GM12874 (cell line): Measurements from ENCODE around the gene MAMDC2.

Source experiments
- TF ChIP-seq, protein P1 (sequence below): IDR thresholded peaks from 2 replicates; pipeline ENCODE4 v1.5.1; 2011; ENCODE audit warnings: low read depth, mild to moderate bottlenecking, control low read depth, low read length, moderate library complexity; ENCODE audit not compliant: insufficient read depth

The MAMDC2 gene

DNA sequence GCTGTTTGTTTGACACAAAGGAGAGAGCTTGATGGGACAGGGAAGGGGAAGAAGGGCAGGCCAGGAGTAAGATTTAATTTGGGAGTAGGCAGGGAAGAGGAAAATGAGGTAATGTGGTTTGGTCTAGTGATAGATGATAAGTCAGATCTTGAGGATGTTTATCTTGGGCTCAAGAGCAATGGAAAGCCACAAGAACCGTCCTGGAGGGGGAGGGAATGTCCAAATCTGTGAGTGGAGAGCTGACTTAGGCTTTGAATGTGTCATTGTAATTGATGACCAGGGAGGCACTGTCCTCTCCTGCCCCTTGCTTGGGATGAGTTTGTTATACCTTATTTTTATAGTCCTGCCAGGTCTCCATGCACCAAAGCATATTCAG is 37.5 kb downstream of the MAMDC2 start:
- TF ChIP-seq, protein P1, sequence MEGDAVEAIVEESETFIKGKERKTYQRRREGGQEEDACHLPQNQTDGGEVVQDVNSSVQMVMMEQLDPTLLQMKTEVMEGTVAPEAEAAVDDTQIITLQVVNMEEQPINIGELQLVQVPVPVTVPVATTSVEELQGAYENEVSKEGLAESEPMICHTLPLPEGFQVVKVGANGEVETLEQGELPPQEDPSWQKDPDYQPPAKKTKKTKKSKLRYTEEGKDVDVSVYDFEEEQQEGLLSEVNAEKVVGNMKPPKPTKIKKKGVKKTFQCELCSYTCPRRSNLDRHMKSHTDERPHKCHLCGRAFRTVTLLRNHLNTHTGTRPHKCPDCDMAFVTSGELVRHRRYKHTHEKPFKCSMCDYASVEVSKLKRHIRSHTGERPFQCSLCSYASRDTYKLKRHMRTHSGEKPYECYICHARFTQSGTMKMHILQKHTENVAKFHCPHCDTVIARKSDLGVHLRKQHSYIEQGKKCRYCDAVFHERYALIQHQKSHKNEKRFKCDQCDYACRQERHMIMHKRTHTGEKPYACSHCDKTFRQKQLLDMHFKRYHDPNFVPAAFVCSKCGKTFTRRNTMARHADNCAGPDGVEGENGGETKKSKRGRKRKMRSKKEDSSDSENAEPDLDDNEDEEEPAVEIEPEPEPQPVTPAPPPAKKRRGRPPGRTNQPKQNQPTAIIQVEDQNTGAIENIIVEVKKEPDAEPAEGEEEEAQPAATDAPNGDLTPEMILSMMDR = no peak

DNA sequence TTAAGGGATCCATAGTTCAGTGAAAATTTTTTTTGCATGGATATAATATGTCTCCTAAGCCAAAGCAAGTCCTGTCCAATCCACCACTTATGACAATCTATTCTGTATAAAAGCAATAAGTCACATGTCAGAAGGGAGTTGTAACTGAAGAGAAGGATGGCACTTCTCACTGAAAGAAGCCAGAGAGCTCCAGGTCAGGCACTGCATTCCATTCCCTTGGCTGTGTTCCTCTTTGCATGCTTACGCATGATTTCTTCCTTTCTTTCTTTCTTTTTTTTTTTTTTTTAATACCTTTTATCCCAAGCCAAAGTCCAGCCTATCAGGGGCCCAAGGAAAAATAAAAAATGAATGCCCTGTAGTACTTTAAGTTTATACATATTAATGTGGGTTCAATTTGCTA is 39.8 kb downstream of the MAMDC2 start:
- TF ChIP-seq, protein P1 = no peak

DNA sequence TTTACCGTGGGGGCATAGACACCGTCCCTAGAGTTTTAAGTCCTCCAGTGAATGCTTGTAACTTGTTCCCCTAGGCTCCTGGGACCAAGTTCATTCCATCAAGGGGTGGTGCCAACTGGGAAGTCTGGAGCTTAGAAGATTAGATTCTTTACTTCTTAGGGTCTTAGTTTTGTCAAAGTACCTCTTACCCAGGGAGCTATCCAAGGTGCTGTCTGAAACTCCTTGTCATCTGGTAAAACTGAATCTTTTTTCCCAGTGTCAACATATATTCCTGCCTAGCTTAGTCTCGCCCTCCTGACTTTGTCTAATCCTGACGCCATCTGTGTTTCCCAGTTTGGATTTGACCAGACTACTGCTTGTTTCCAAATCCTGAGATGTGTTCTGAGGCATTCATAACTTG is 41.6 kb downstream of the MAMDC2 start:
- TF ChIP-seq, protein P1 = no peak

DNA sequence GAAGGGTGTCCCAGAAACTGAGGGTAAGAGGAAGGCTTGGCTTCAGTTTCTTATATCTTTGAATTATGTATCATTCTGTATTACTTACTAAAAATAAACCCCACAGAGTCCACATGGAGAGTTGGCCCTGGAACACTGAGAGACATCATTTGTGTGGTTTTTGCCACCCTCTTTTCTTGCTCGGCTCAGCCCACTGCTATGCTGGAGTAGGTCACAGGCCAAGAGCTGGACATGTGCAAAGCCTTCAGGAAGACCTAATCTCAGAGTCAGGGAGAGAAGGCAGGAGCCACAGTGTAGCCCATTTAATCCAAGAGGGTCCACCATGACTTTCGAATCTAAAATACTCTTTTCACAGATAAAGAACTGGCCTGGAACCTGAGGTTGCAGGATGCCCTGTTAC is 47.5 kb downstream of the MAMDC2 start:
- TF ChIP-seq, protein P1 = no peak

DNA sequence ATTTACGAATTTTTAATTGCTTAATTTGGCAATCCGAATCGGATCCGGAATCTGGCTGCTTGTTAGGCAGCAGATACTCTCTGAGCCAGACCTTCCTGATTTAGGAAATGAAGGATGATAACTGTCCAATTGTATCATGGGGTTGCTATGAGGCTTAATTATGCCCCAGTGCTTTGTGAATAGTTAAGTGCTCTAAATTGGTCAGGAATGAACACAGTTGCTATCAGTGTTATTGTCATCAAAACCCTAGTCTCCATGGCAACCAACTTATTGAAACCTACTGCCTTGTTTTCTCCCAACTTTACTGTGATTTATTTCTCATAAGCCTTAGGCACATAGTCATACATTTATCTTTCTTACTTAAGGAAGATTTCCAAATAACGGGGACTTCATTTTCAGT is 47.9 kb downstream of the MAMDC2 start:
- TF ChIP-seq, protein P1 = no peak

DNA sequence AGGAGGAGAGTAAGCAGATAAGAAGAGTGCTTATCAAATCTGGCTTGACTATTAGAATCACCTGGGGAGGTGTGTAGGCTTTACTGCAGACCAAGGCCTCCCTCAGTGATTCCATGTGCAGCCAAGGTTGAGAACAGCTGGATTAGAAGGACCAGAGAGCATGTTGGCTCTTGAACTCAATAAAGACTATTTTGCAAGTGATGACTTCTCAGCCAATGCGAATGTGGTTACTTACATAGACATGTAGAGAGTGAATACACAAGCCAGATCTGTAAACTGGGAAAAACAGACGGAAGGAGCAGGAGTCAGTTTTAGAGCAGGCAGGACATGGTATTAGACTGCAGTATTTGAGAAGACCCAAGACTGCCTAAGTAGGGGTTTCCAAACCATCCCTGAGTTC is 48.5 kb downstream of the MAMDC2 start:
- TF ChIP-seq, protein P1 = no peak

DNA sequence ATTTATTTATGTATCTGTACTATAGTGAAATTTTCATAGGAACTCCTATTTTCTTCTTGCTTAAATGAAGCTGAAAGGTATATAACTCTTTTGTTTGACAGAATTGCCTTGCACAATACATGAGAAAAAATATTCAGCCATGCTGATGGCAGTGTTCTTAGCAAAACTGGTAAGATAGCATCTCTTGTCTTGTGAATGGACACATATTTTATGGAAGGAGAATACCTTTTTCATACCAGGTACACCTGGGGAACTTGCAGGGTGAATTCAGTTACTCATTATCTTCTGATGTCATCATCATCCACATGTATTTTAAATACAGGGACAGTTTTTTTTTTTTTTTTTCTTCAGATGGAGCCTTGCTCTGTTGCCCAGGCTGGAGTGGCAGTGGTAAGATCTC is 49.4 kb downstream of the MAMDC2 start:
- TF ChIP-seq, protein P1 = no peak

DNA sequence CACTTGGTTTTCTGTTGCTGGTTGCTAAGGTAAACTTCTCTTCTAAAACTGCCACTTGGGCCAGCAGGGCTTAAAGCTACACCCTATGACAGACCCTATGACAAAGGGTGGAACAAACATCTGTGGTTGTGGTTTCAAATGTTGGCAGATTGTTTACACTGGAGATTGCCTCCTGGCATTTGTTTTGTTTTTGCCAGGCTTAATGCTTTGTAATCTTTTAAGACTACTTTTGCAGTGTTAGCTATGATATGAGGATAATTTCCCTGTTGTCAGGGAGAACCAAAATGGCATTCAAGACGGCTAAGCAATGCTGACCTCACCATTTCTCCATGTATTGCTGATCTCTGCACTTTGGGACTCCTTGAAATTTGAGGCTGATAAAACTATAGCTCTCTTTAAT is 50.3 kb downstream of the MAMDC2 start:
- TF ChIP-seq, protein P1 = no peak
